H1 (cell line): ENCODE results near the gene ZNF711. TPM values are rescaled to one million over a fixed set of nuclear protein-coding genes. Genes with fewer than 3 reads are reported as not detected.

Experiments
- CTCF ChIA-PET: fragments of 300-600 bp; sonication (Branson Sonifier 250); formaldehyde crosslinking; loops from one replicate; lab custom pipeline; 2021; ENCODE audit not compliant: partially characterized antibody; lab: Charles Lee
- POLR2A ChIA-PET: fragments of 300-600 bp; sonication (Branson Sonifier 250); formaldehyde crosslinking; loops from one replicate; lab custom pipeline; 2021; ENCODE audit warnings: inconsistent platforms; ENCODE audit not compliant: partially characterized antibody; lab: Charles Lee
- DNase-seq, 2 experiments: peaks; one replicate each; pipeline versions ENCODE4 v3.0.0 to v3.0.0-alpha.2; 2010 to 2022; ENCODE audit warnings: low spot score in 2 of 2, low read depth in 1 of 2, mixed read lengths in 1 of 2
- FAIRE-seq: peaks from 2 replicates; lab custom pipeline; 2011; peaks lifted over from hg19 to GRCh38; lab: Jason Lieb, UNC
- H2AFZ ChIP-seq: 2 replicates; pipeline ENCODE4 v1.8.1; 2012; ENCODE audit warnings: low read length, inconsistent platforms
- H2AK5ac ChIP-seq: 2 replicates; pipeline ENCODE4 v1.6.1; 2013; ENCODE audit warnings: low read depth, low read length
- H2BK120ac ChIP-seq: replicated peaks from 2 replicates; pipeline ENCODE3; 2013; ENCODE audit warnings: low read depth, low read length, inconsistent platforms
- H2BK12ac ChIP-seq: 2 replicates; pipeline ENCODE4 v1.6.1; 2013; ENCODE audit warnings: low read depth, low read length
- H2BK15ac ChIP-seq: 2 replicates; pipeline ENCODE4 v1.6.1; 2013; ENCODE audit warnings: low read length
- H2BK20ac ChIP-seq: 2 replicates; pipeline ENCODE4 v1.6.1; 2013; ENCODE audit warnings: low read length
- H2BK5ac ChIP-seq: 2 replicates; pipeline ENCODE4 v1.6.1; 2013; ENCODE audit warnings: low read depth, low read length
- H3K14ac ChIP-seq: 2 replicates; pipeline ENCODE4 v1.6.1; 2013; ENCODE audit warnings: inconsistent platforms; ENCODE audit not compliant: insufficient read length
- H3K18ac ChIP-seq: 2 replicates; pipeline ENCODE4 v1.6.1; 2013; ENCODE audit warnings: low read length; ENCODE audit errors: extremely low read depth
- H3K23ac ChIP-seq: 2 replicates; pipeline ENCODE4 v1.6.1; 2013; ENCODE audit warnings: inconsistent platforms; ENCODE audit not compliant: insufficient read length
- H3K23me2 ChIP-seq: 2 replicates; pipeline ENCODE4 v1.6.1; 2013; ENCODE audit warnings: low read depth, low read length
- H3K27ac ChIP-seq: 2 replicates; pipeline ENCODE4 v1.6.1; 2011; ENCODE audit warnings: low read depth, low read length, inconsistent platforms
- H3K27me3 ChIP-seq, 4 experiments: replicated peaks in 1 of 4; 1 replicate in 1 of 4; 2 replicates in 3 of 4; pipeline versions ENCODE4 v1.6.1 to v1.8.1; 2011 to 2013; ENCODE audit warnings: low read length in 3 of 4, mild to moderate bottlenecking in 3 of 4, inconsistent platforms in 2 of 4, mixed read lengths in 2 of 4, moderate library complexity in 1 of 4; ENCODE audit not compliant: control insufficient read depth in 3 of 4, insufficient read depth in 3 of 4; ENCODE audit errors: extremely low read depth in 1 of 4
- H3K36me3 ChIP-seq, 4 experiments: 2 replicates each; pipeline versions ENCODE4 v1.6.1 to v1.8.1; 2011 to 2013; ENCODE audit warnings: mild to moderate bottlenecking in 4 of 4, low read length in 3 of 4, moderate library complexity in 2 of 4, control low read depth in 1 of 4, inconsistent platforms in 1 of 4; ENCODE audit not compliant: insufficient read depth in 4 of 4, control insufficient read depth in 2 of 4
- H3K4ac ChIP-seq: replicated peaks from 2 replicates; pipeline ENCODE3; 2013; ENCODE audit warnings: low read length, low read depth, mixed read lengths, inconsistent platforms; ENCODE audit not compliant: insufficient read length
- H3K4me1 ChIP-seq, 4 experiments: replicated peaks in 1 of 4; 1 replicate in 1 of 4; 2 replicates in 3 of 4; pipeline versions ENCODE4 v1.6.1 to v1.8.1; 2011 to 2013; ENCODE audit warnings: low read length in 3 of 4, inconsistent platforms in 2 of 4, mixed read lengths in 1 of 4; ENCODE audit not compliant: insufficient read depth in 4 of 4, control insufficient read depth in 3 of 4
- H3K4me2 ChIP-seq, 2 experiments: 2 replicates each; pipeline versions ENCODE4 v1.6.1 to v1.8.1; 2011 to 2013; ENCODE audit warnings: low read depth in 2 of 2, low read length in 2 of 2, control low read depth in 1 of 2, inconsistent platforms in 1 of 2, mild to moderate bottlenecking in 1 of 2; ENCODE audit not compliant: insufficient read depth in 1 of 2
- H3K4me3 ChIP-seq, 4 experiments: fragments of 200-600, 300-600 bp in 1 of 4; sonication (generic), shearing (Covaris generic), sonication (Bioruptor Twin) in 1 of 4; 2 replicates each; pipeline versions ENCODE4 v1.5.1 to v1.8.1; 2011 to 2016; ENCODE audit warnings: low read length in 4 of 4, low read depth in 3 of 4, control low read depth in 2 of 4, inconsistent platforms in 2 of 4, mild to moderate bottlenecking in 2 of 4, mixed read lengths in 1 of 4, moderate library complexity in 1 of 4; ENCODE audit not compliant: insufficient read depth in 2 of 4; ENCODE audit errors: extremely low read depth in 1 of 4
- H3K56ac ChIP-seq: replicated peaks from 2 replicates; pipeline ENCODE3; 2013; ENCODE audit warnings: low read depth, mild to moderate bottlenecking, mixed read lengths, low read length, inconsistent platforms; ENCODE audit not compliant: insufficient read length
- H3K79me1 ChIP-seq: 2 replicates; pipeline ENCODE4 v1.6.1; 2013; ENCODE audit warnings: low read depth, low read length, control low read depth
- H3K79me2 ChIP-seq, 2 experiments: 2 replicates each; pipeline versions ENCODE4 v1.6.1 to v1.8.1; 2012 to 2013; ENCODE audit warnings: low read length in 2 of 2, mild to moderate bottlenecking in 2 of 2, inconsistent platforms in 1 of 2; ENCODE audit not compliant: insufficient read depth in 2 of 2, control insufficient read depth in 1 of 2
- H3K9ac ChIP-seq, 4 experiments: replicated peaks in 1 of 4; 1 replicate in 1 of 4; 2 replicates in 3 of 4; pipeline versions ENCODE4 v1.6.1 to v1.8.1; 2011 to 2013; ENCODE audit warnings: low read depth in 3 of 4, low read length in 3 of 4, control low read depth in 2 of 4, mild to moderate bottlenecking in 2 of 4, moderate library complexity in 2 of 4, inconsistent platforms in 1 of 4; ENCODE audit errors: extremely low read depth in 1 of 4
- H3K9me3 ChIP-seq, 2 experiments: 2 replicates each; pipeline versions ENCODE4 v1.6.1 to v1.8.1; 2012 to 2013; ENCODE audit warnings: mild to moderate bottlenecking in 2 of 2, moderate library complexity in 2 of 2, control low read depth in 1 of 2, inconsistent platforms in 1 of 2, low read depth in 1 of 2, low read length in 1 of 2, mixed read lengths in 1 of 2; ENCODE audit not compliant: insufficient read depth in 2 of 2
- H4K20me1 ChIP-seq, 2 experiments: replicated peaks in 1 of 2; 2 replicates each; pipeline versions ENCODE3 to v1.8.1; 2011 to 2013; ENCODE audit warnings: inconsistent platforms in 2 of 2, low read length in 2 of 2, mild to moderate bottlenecking in 1 of 2; ENCODE audit not compliant: insufficient read depth in 2 of 2, control insufficient read depth in 1 of 2
- H4K5ac ChIP-seq: 2 replicates; pipeline ENCODE4 v1.6.1; 2013; ENCODE audit warnings: low read length, low read depth, mixed read lengths, inconsistent platforms; ENCODE audit not compliant: insufficient read length
- H4K8ac ChIP-seq: 2 replicates; pipeline ENCODE4 v1.8.0; 2013; ENCODE audit warnings: mild to moderate bottlenecking, moderate library complexity, low read length, inconsistent platforms; ENCODE audit not compliant: insufficient read depth; ENCODE audit errors: extremely low read depth
- H4K91ac ChIP-seq: replicated peaks from 2 replicates; pipeline ENCODE3; 2013; ENCODE audit warnings: low read length, mixed read lengths, inconsistent platforms; ENCODE audit not compliant: insufficient read length
- ASH2L ChIP-seq: fragments of 200-600, 300-600 bp; sonication (generic); IDR thresholded peaks from one replicate; pipeline ENCODE4 v1.7.1; 2017; ENCODE audit warnings: low read length
- CBX8 ChIP-seq: fragments of 300-800, 300-1000 bp; sonication (generic); IDR thresholded peaks from 2 replicates; pipeline ENCODE4 v1.7.1; 2016; ENCODE audit warnings: low read depth, low read length, borderline replicate concordance
- CHD1 ChIP-seq: IDR thresholded peaks from 2 replicates; pipeline ENCODE4 v1.6.1; 2012; ENCODE audit warnings: low read depth, low read length, improper control_type of control experiment
- KDM4A ChIP-seq: IDR thresholded peaks from one replicate; pipeline ENCODE4 v1.7.1; 2012; ENCODE audit warnings: low read depth, mild to moderate bottlenecking, moderate library complexity, low read length, inconsistent platforms; ENCODE audit not compliant: severe bottlenecking
- KDM5A ChIP-seq: fragments of 200-600 bp; IDR thresholded peaks from 2 replicates; pipeline ENCODE4 v1.7.1; 2012; ENCODE audit warnings: mild to moderate bottlenecking, low read length, inconsistent platforms, mixed read lengths
- POLR2A ChIP-seq, 2 experiments: IDR thresholded peaks; 1 replicate in 1 of 2; 2 replicates in 1 of 2; pipeline ENCODE4 v1.6.1; 2011; ENCODE audit warnings: low read depth in 2 of 2, low read length in 2 of 2, mild to moderate bottlenecking in 2 of 2; ENCODE audit errors: control extremely low read depth in 1 of 2
- POLR2AphosphoS5 ChIP-seq: IDR thresholded peaks from 2 replicates; pipeline ENCODE4 v1.6.1; 2011; ENCODE audit warnings: low read depth, low read length
- WGBS, 2 experiments: shearing (Covaris generic) in 1 of 2; methylation state at CpG; one replicate each; pipeline versions ENCODE4 v1.1.6 to v1.1.7; 2013 to 2015; ENCODE audit warnings: low lambda C conversion rate in 2 of 2, mixed read lengths in 2 of 2, inconsistent platforms in 1 of 2, low coverage in 1 of 2, missing lambda C conversion rate in 1 of 2; ENCODE audit not compliant: insufficient replicate concordance in 2 of 2, insufficient coverage in 1 of 2, insufficient read length in 1 of 2; ENCODE audit errors: extremely low coverage in 1 of 2, missing lambda C conversion rate in 1 of 2; 5-methylcytosine and 5-hydroxymethylcytosine counted together
- polyA plus RNA-seq, 7 experiments: library from polyadenylated mRNA; depleted of rRNA in 3 of 7; stranded (reverse) in 5 of 7; unstranded in 2 of 7; fragments of >200 nt in 5 of 7; fragments of 200-250 nt in 2 of 7; gene quantifications; 1 replicate in 5 of 7; 2 replicates in 1 of 7; 4 replicates in 1 of 7; pipeline versions ENCODE4 v1.2.1 to v1.2.3, GENCODE V29; 2011 to 2013; ENCODE audit warnings: missing spikeins in 2 of 7, mixed read lengths in 2 of 7
- total RNA-seq: library from RNA; stranded (reverse); fragmentation: NEBNext Ultra II Directional; extraction: Animal tissue kit (Norgen Biotek cat#: 25700); gene quantifications from 2 replicates; pipeline ENCODE4 v1.2.1, GENCODE V29; 2021

The ZNF711 gene
- total and polyA plus RNA-seq, 2 of the 8 experiments (the other 6 are each of a cell fraction or from before 2014, with no cell fraction given), result 8.5 to 15.5 TPM

DNA sequence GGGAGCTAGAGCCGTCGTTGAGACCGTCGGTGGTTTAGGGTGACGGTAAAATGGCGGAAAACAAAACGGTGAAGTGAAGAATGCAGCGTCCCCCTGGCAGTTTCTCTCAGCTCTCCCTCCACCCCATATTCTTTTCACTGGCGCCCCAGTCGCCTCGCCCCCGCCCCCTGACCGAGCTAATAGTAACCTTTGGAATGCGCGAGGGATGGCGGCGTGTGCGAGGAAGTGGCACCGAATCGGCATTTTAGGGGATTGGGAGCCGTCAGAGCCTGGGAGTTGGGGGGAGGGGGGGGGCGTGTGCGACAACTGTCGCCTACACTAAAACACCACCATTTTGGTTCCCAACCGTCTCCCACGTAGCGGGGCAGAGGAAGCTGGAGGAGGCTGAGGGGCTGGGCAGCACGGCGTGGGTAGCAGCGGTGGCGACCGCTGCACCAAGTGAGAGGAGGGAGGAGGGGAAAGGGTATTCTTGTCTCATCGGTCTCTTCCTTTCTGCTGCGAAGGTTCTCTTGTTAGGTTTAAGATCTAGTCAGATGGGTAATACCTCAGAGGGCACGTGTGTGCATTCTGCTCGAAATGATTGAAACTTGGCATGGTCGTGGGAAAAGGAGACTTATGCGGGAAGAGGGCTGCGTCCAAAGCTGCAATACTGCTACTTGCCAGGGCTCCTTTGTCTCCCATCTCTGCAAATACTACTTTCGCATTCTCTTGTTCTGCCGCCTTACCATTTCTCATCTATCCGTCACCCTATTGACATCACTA is 840 bp downstream of the ZNF711 start:
- Histone ChIP-seq H2AK5ac (no peak overlapping the region; the same call in 1 of the 2 replicates), H3K23ac (no peak overlapping the region), H2BK20ac (no peak overlapping the region), H4K8ac (peak overlapping the region; percentile 91; the same call in 1 of the 2 replicates), H3K27me3 (no peaks in the 10 kb centered on the region), H3K4me3 (peak overlapping the region; percentile 80 to 100 (median 92)), H4K5ac (peak overlapping the region; percentile 26), H3K79me1 (no peaks in the 10 kb centered on the region), H2BK120ac (no peak overlapping the region), H3K56ac (peak overlapping the region; percentile 30), H3K4ac (no peak overlapping the region), H2BK15ac (no peak overlapping the region), H3K4me1 (peaks cover 0 to 3% (median 0%) of the 10 kb centered on the region in 4 experiments; a peak in 1 of 7 replicates), H3K4me2 (peak overlapping the region; percentile 59 to 73), H2BK12ac (peak overlapping the region; percentile 50; the same call in 1 of the 2 replicates), H3K18ac (peak overlapping the region; percentile 71; the same call in 1 of the 2 replicates), H3K27ac (peak overlapping the region; percentile 95), H4K91ac (no peak overlapping the region), H3K9ac (peak overlapping the region; percentile 84 to 98 (median 96)), H2BK5ac (peak overlapping the region; percentile 85; the same call in 1 of the 2 replicates), H4K20me1 (no peaks in the 10 kb centered on the region), H3K36me3 (peaks cover 0 to 4% (median 0%) of the 10 kb centered on the region in 4 experiments; a peak in 2 of 8 replicates), H2AFZ (no peak overlapping the region), H3K14ac (no peak overlapping the region), H3K9me3 (no peaks in the 10 kb centered on the region), H3K23me2 (peaks cover 3% of the 10 kb centered on the region; the same call in 1 of the 2 replicates), H3K79me2 (peaks cover 4 to 53% of the 10 kb centered on the region in 2 experiments; a peak in 3 of 4 replicates)
- FAIRE-seq, result peak; percentile 19
- ChIA-PET CTCF (no interaction called here), POLR2A (interaction anchor here (0.7 to 2.0 kb wide), 11 partner anchors 8 to 133 kb away, joined by 3 to 10 read pairs (median 4); no protein-coding TSS in a partner anchor)
- 2% methylated on average over 5 of the region's 42 CpGs; no CpG with 5 or more reads in 1 of the 2 experiments for WGBS, 2 experiments
- DNase-seq, result peak in 1 of 2 experiments; percentile 43
- TF ChIP-seq KDM5A, result no peak
- TF ChIP-seq ASH2L, result peak; percentile 75
- peak; percentile 40 for TF ChIP-seq POLR2AphosphoS5
- no peak for TF ChIP-seq CBX8
- peak; percentile 39 for TF ChIP-seq KDM4A
- 0 out of 3 replicates have a peak, but pooled peaks of 1 of the 2 experiments have one; percentile 8 for TF ChIP-seq POLR2A (IDR thresholded peaks at IDR 0.05; ENCODE audit: control extremely low read depth in 1 of 2, low read depth in 2 of 2, low read length in 2 of 2)
- TF ChIP-seq CHD1, result no peak
